B cell (primary cell): ENCODE measurements around the gene SHC4. TPM values are rescaled to one million over a fixed set of nuclear protein-coding genes. Genes with fewer than 3 reads are reported as not detected.
A peak's percentile ranks its signal among the peaks of the same experiment; 100 is the strongest.

ENCODE experiments used
- ATAC-seq: fragments of 200-7000 bp; cut with Tn5 transposase; one replicate; pipeline ENCODE4 v1.10.0; 2021; ENCODE audit warnings: low read depth, mild to moderate bottlenecking, moderate number of reproducible peaks, moderate library complexity
- CTCF ChIA-PET: fragments of 350-600 bp; sonication (Branson Sonifier 250); formaldehyde crosslinking; loops from one replicate; lab custom pipeline; 2021; ENCODE audit warnings: antibody characterized with exemption, inconsistent platforms; lab: Charles Lee
- POLR2A ChIA-PET: fragments of 350-600 bp; sonication (Branson Sonifier 250); formaldehyde crosslinking; loops from one replicate; lab custom pipeline; 2021; ENCODE audit warnings: antibody characterized with exemption; lab: Charles Lee
- DNase-seq: peaks from one replicate; pipeline ENCODE4 v3.0.0; 2013
- H2AFZ ChIP-seq: 2 replicates; pipeline ENCODE4 v1.6.1; 2012; ENCODE audit warnings: mild to moderate bottlenecking, low read depth, low read length; ENCODE audit not compliant: insufficient read depth, poor library complexity, severe bottlenecking
- H3K27ac ChIP-seq, 2 donors: 1 replicate in 1 of 2; 2 replicates in 1 of 2; pipeline ENCODE4 v1.5.1; 2012 to 2013; ENCODE audit warnings: low read length in 2 of 2, mild to moderate bottlenecking in 2 of 2, moderate library complexity in 1 of 2
- H3K27me3 ChIP-seq, 4 experiments: fragments of 200-600 bp in 1 of 4; sonication (generic) in 1 of 4; replicated peaks in 1 of 4; 1 replicate in 2 of 4; 2 replicates in 2 of 4; pipeline versions ENCODE4 v1.6.1 to v1.7.0; 2013 to 2016; ENCODE audit warnings: low read length in 3 of 4, mild to moderate bottlenecking in 2 of 4, mixed read lengths in 1 of 4, moderate library complexity in 1 of 4; ENCODE audit not compliant: insufficient read depth in 4 of 4, control insufficient read depth in 3 of 4; ENCODE audit errors: control extremely low read depth in 1 of 4
- H3K36me3 ChIP-seq, 2 experiments: replicated peaks in 1 of 2; 1 replicate in 1 of 2; 2 replicates in 1 of 2; pipeline versions ENCODE4 v1.6.1 to v1.7.1; 2013; ENCODE audit warnings: low read length in 1 of 2; ENCODE audit not compliant: insufficient read depth in 2 of 2, control insufficient read depth in 1 of 2; ENCODE audit errors: control extremely low read depth in 1 of 2, extremely low read depth in 1 of 2
- H3K4me1 ChIP-seq, 2 donors: fragments of 200-600 bp in 1 of 2; sonication (generic) in 1 of 2; 1 replicate in 1 of 2; 2 replicates in 1 of 2; pipeline versions ENCODE4 v1.5.1 to v1.6.1; 2013 to 2017; ENCODE audit warnings: low read length in 2 of 2; ENCODE audit not compliant: control insufficient read depth in 2 of 2, insufficient read depth in 2 of 2
- H3K4me2 ChIP-seq: replicated peaks from 2 replicates; pipeline ENCODE3; 2012; ENCODE audit warnings: mild to moderate bottlenecking, low read depth, low read length; ENCODE audit not compliant: poor library complexity, severe bottlenecking
- H3K4me3 ChIP-seq, 5 experiments: fragments of 200-600 bp in 1 of 5; sonication (generic) in 1 of 5; 1 replicate in 3 of 5; 2 replicates in 2 of 5; pipeline versions ENCODE4 v1.5.1 to v1.7.0; 2011 to 2016; ENCODE audit warnings: low read length in 4 of 5, mild to moderate bottlenecking in 4 of 5, low read depth in 2 of 5, control low read depth in 1 of 5, moderate library complexity in 1 of 5; ENCODE audit not compliant: insufficient read depth in 1 of 5; ENCODE audit errors: control extremely low read depth in 1 of 5, extremely low read depth in 1 of 5
- H3K79me2 ChIP-seq: fragments of 200-600 bp; sonication (generic); one replicate; pipeline ENCODE4 v1.6.0; 2016; ENCODE audit warnings: low read length; ENCODE audit not compliant: control insufficient read depth, insufficient read depth
- H3K9ac ChIP-seq: fragments of 200-600 bp; sonication (generic); 2 replicates; pipeline ENCODE4 v1.6.1; 2017; ENCODE audit warnings: mild to moderate bottlenecking, low read length, moderate library complexity
- H3K9me3 ChIP-seq, 3 donors: one replicate each; pipeline versions ENCODE4 v1.6.1 to v1.7.1; 2013; ENCODE audit warnings: low read length in 2 of 3; ENCODE audit not compliant: control insufficient read depth in 2 of 3, insufficient read depth in 1 of 3; ENCODE audit errors: control extremely low read depth in 1 of 3
- H4K20me1 ChIP-seq: 2 replicates; pipeline ENCODE4 v1.6.0; 2012; ENCODE audit warnings: mild to moderate bottlenecking, low read length; ENCODE audit not compliant: insufficient read depth, control insufficient read depth, poor library complexity, severe bottlenecking
- H3K27ac Mint-ChIP-seq: one replicate; pipeline ENCODE4 v1.8.0; 2021; ENCODE audit warnings: mixed read lengths
- H3K27me3 Mint-ChIP-seq: one replicate; pipeline ENCODE4 v1.8.0; 2021; ENCODE audit warnings: mixed read lengths
- H3K4me1 Mint-ChIP-seq: one replicate; pipeline ENCODE4 v1.8.0; 2021; ENCODE audit warnings: mixed read lengths
- H3K4me3 Mint-ChIP-seq: one replicate; pipeline ENCODE4 v1.8.0; 2021; ENCODE audit warnings: mixed read lengths
- H3K9me3 Mint-ChIP-seq: one replicate; pipeline ENCODE4 v1.8.0; 2022; ENCODE audit warnings: mixed read lengths; ENCODE audit not compliant: insufficient read depth
- CTCF ChIP-seq: fragments of 200-600 bp; IDR thresholded peaks from one replicate; pipeline ENCODE4 v1.8.0; 2022; ENCODE audit warnings: antibody characterized with exemption, mild to moderate bottlenecking
- EZH2 ChIP-seq: IDR thresholded peaks from 2 replicates; pipeline ENCODE4 v1.6.1; 2012; ENCODE audit warnings: borderline replicate concordance, low read depth, mild to moderate bottlenecking, moderate library complexity, low read length; ENCODE audit not compliant: insufficient read depth, poor library complexity, severe bottlenecking
- WGBS: methylation state at CpG from one replicate; pipeline ENCODE4 v1.1.5; 2013; ENCODE audit warnings: missing lambda C conversion rate; ENCODE audit not compliant: insufficient coverage; 5-methylcytosine and 5-hydroxymethylcytosine counted together
- intact Hi-C: fragments of 100-400 bp; cut with micrococcal nuclease; formaldehyde crosslinking; loops from one replicate; pipeline ENCODE4 v1.10.0; 2022
- polyA plus RNA-seq: library from polyadenylated mRNA; depleted of rRNA; stranded (reverse); fragments of >200 nt; gene quantifications from 2 replicates; pipeline ENCODE4 v1.2.3, GENCODE V29; 2012
- total RNA-seq, 2 donors: library from RNA; stranded (reverse); fragments of 120-200 nt in 1 of 2; gene quantifications; 1 replicate in 1 of 2; 2 replicates in 1 of 2; pipeline versions ENCODE4 v1.2.3 to v1.2.4, GENCODE V29; 2013 to 2022

The SHC4 gene
- total and polyA plus RNA-seq, 2 donors (not counting 1 experiment from before 2014, with no cell fraction given), result 0.04 to 0.69 TPM

GRCh38 chr15:48806151-48806550, 157.6 kb downstream of the SHC4 start:
- Histone ChIP-seq H3K9ac (peak overlapping the region; percentile 13), H3K79me2 (peaks cover 23% of the 10 kb centered on the region), H4K20me1 (no peaks in the 10 kb centered on the region), H3K27ac (no peak overlapping the region), H3K9me3 (no peaks in the 10 kb centered on the region), H3K27me3 (no peaks in the 10 kb centered on the region), H2AFZ (peak overlapping the region; percentile 20), H3K36me3 (peaks cover 0 to 2% of the 10 kb centered on the region in 2 experiments), H3K4me2 (no peak overlapping the region), H3K4me1 (peaks cover 10 to 12% of the 10 kb centered on the region in 2 donors), H3K4me3 (no peak overlapping the region)
- WGBS, result 0% methylated on average over 2 of the region's 2 CpGs
- Mint-ChIP-seq H3K27ac (no peak overlapping the region), H3K4me1 (peaks cover 24% of the 10 kb centered on the region), H3K4me3 (no peak overlapping the region), H3K9me3 (no peaks in the 10 kb centered on the region), H3K27me3 (no peaks in the 10 kb centered on the region)
- CTCF ChIA-PET, result interaction anchor here (0.5 to 2.4 kb wide), 2 partner anchors 72 to 75 kb away, joined by 4 to 5 read pairs; partner anchors contain the start of gene EID1
- intact Hi-C loops, result no loop called here
- no peak for ATAC-seq
- no peak for TF ChIP-seq CTCF
- no peak for TF ChIP-seq EZH2
- POLR2A ChIA-PET, result interaction anchor here (0.6 kb wide), 1 partner anchor 14 kb away, joined by 3 read pairs; no protein-coding TSS in a partner anchor
- peak; percentile 8 for DNase-seq

- TF ChIP-seq EZH2, result no peak
- no peak for TF ChIP-seq CTCF
- ChIA-PET CTCF (interaction anchor here (0.5 to 2.4 kb wide), 2 partner anchors 72 to 75 kb away, joined by 4 to 5 read pairs; partner anchors contain the start of gene EID1), POLR2A (interaction anchor here (0.6 kb wide), 1 partner anchor 13 kb away, joined by 3 read pairs; no protein-coding TSS in a partner anchor)
- Histone ChIP-seq H2AFZ (no peak overlapping the region), H3K9me3 (no peaks in the 10 kb centered on the region), H3K4me3 (no peak overlapping the region), H4K20me1 (no peaks in the 10 kb centered on the region), H3K79me2 (peaks cover 22% of the 10 kb centered on the region), H3K36me3 (peaks cover 0 to 2% of the 10 kb centered on the region in 2 experiments), H3K27me3 (no peaks in the 10 kb centered on the region), H3K9ac (no peak overlapping the region), H3K27ac (no peak overlapping the region), H3K4me2 (no peak overlapping the region), H3K4me1 (peaks cover 10 to 12% of the 10 kb centered on the region in 2 donors)
- ATAC-seq, result no peak
- intact Hi-C loops, result no loop called here
- H3K4me3 Mint-ChIP-seq, result no peak overlapping the region
- no CpG with 5 or more reads among the region's 2 CpGs for WGBS
- no peaks in the 10 kb centered on the region for H3K9me3 Mint-ChIP-seq
- no peak for DNase-seq
- H3K27ac Mint-ChIP-seq, result no peak overlapping the region
- no peaks in the 10 kb centered on the region for H3K27me3 Mint-ChIP-seq
- H3K4me1 Mint-ChIP-seq, result peaks cover 26% of the 10 kb centered on the region
Observed at GRCh38 chr15:48805591-48805990, 158.1 kb downstream of the SHC4 start.
